Neural crest cell (in vitro differentiated cells): ENCODE results near the gene MSN. TPM values are rescaled to one million over a fixed set of nuclear protein-coding genes. Genes with fewer than 3 reads are reported as not detected.

Experiments used
- DNase-seq: peaks from one replicate; pipeline ENCODE4 v3.0.0; 2021; ENCODE audit warnings: low read depth, mixed read lengths, low spot score
- H3K27ac Mint-ChIP-seq: one replicate; pipeline ENCODE4 v1.8.0; 2021; ENCODE audit warnings: mild to moderate bottlenecking, mixed read lengths; ENCODE audit not compliant: unreplicated experiment
- H3K27me3 Mint-ChIP-seq: 2 replicates; pipeline ENCODE4 v1.8.0; 2021; ENCODE audit warnings: low read depth, mild to moderate bottlenecking, mixed read lengths
- H3K36me3 Mint-ChIP-seq: 2 replicates; pipeline ENCODE4 v1.8.0; 2021; ENCODE audit warnings: low read depth, mild to moderate bottlenecking, mixed read lengths
- H3K4me1 Mint-ChIP-seq: 2 replicates; pipeline ENCODE4 v1.8.0; 2021; ENCODE audit warnings: mixed read lengths
- H3K4me3 Mint-ChIP-seq: one replicate; pipeline ENCODE4 v1.8.0; 2021; ENCODE audit warnings: mild to moderate bottlenecking, mixed read lengths
- H3K9me3 Mint-ChIP-seq: 2 replicates; pipeline ENCODE4 v1.8.0; 2021; ENCODE audit warnings: mixed read lengths
- CTCF ChIP-seq: fragments of 200-600 bp; sonication (generic); conservative IDR thresholded peaks from 2 replicates; pipeline ENCODE4 v1.5.0; 2021; ENCODE audit warnings: antibody characterized with exemption, mild to moderate bottlenecking
- total RNA-seq: library from RNA; stranded (reverse); gene quantifications from 2 replicates; pipeline ENCODE4 v1.2.1, GENCODE V29; 2021

MSN gene
- total RNA-seq, 1 donor from 2014 or later, result 184 TPM

DNA sequence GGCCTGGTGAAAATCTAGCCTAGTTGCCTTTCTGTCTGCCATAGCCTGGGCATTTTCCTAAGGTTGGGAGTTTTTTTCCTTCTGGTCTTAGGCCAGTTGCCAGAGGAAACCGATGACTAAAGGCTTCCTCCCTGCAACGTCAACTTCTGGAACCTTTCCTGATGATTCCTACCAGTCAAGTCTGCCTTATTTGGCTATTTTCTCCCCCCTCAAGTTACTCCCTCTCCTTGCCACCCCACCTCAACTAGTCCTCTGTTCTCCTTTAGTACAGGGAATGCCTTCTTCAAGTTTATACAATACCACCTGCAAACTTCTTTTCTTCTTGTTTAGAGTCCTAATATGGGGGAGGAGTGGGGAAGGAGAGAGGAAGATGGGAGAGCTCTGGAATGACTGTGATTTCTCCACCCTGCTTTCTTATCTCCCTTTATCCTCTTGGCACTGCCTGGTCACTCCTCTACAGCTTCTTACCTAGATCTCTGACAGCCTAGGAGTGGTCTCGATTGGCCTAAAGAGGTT is 10.6 kb downstream of the MSN start:
- Mint-ChIP-seq H3K9me3 (peaks cover 4% of the 10 kb centered on the region), H3K27ac (no peak overlapping the region), H3K27me3 (no peaks in the 10 kb centered on the region), H3K4me1 (peaks cover 8% of the 10 kb centered on the region), H3K36me3 (peaks cover 4% of the 10 kb centered on the region), H3K4me3 (no peak overlapping the region)
- no peak for TF ChIP-seq CTCF
- no peak for DNase-seq

DNA sequence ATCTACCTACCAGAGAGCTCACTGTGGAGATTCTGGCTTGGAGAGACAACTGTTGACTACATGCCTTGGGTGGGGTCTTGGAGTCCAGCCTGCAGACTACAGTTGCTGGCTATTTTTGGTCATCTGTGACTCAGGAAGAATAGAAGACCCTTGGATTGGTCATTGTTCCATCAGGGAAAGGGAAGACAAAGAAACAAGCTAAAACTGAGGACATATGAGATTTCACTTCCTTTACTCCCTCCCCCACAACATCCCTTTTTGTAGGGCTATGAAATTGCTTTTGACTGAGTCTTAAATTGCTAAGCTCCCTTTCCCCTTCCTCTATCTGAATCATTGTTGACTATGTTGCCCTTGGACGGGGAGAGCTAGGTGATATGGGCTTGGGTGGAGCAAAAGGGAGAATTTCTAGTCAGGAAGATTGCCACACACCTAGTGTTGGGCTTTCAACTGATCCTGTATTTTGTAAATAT is 11.7 kb downstream of the MSN start:
- H3K9me3 Mint-ChIP-seq, result peaks cover 4% of the 10 kb centered on the region
- no peak for DNase-seq
- no peak overlapping the region for H3K4me3 Mint-ChIP-seq
- H3K27me3 Mint-ChIP-seq, result no peaks in the 10 kb centered on the region
- peaks cover 4% of the 10 kb centered on the region for H3K36me3 Mint-ChIP-seq
- peaks cover 3% of the 10 kb centered on the region for H3K4me1 Mint-ChIP-seq
- no peak for TF ChIP-seq CTCF
- H3K27ac Mint-ChIP-seq, result no peak overlapping the region

DNA sequence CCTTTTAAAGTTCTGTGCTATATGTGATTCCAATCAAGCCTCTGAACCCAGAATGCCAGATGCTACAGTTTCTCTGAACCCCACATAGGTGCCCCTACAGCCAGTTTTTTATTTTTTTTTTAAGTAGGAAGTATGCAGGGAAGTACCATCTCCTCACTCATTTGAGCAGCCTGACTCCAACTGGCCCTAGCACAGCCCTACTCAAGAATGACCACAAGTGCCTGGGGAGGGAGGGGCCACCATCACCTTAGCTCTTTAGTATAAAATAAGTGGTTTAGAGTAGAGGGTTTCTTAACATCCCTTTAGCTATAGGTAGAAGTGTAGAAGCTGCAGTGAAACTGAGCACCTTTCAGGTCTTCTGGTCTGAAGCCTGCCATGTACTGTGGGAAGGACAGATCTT is 14.4 kb downstream of the MSN start:
- Mint-ChIP-seq H3K36me3 (no peaks in the 10 kb centered on the region), H3K9me3 (no peaks in the 10 kb centered on the region), H3K4me1 (peaks cover 3% of the 10 kb centered on the region), H3K27me3 (no peaks in the 10 kb centered on the region), H3K4me3 (no peak overlapping the region), H3K27ac (no peak overlapping the region)
- TF ChIP-seq CTCF, result no peak
- DNase-seq, result no peak

DNA sequence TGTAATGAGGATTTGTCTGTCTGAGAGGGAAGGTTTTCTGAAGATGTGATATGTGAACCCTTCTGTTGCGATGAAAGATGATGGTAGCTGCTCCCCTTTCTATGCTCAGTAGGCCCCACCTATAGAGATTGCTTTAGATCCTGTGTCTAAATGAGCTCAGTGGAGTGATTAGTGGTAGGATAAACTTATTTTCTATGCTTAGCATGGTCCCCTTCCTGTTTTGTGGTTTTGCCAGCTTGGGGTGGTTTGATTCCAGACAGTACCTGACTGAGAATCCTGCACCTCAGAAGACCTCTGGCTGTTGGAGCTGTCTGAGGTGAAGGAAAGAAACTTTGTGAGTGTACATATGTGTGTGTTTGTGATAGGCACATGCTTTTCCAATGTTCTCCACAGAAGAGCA is 17.7 kb downstream of the MSN start:
- no peak for TF ChIP-seq CTCF
- Mint-ChIP-seq H3K4me1 (peaks cover 23% of the 10 kb centered on the region), H3K36me3 (peaks cover 4% of the 10 kb centered on the region), H3K4me3 (no peak overlapping the region), H3K27me3 (no peaks in the 10 kb centered on the region), H3K9me3 (peaks cover 7% of the 10 kb centered on the region), H3K27ac (no peak overlapping the region)
- DNase-seq, result no peak

- no peak for TF ChIP-seq CTCF
- peaks cover 4% of the 10 kb centered on the region for H3K36me3 Mint-ChIP-seq
- H3K4me3 Mint-ChIP-seq, result no peak overlapping the region
- no peaks in the 10 kb centered on the region for H3K27me3 Mint-ChIP-seq
- peaks cover 7% of the 10 kb centered on the region for H3K9me3 Mint-ChIP-seq
- H3K27ac Mint-ChIP-seq, result no peak overlapping the region
- peaks cover 27% of the 10 kb centered on the region for H3K4me1 Mint-ChIP-seq
- DNase-seq, result no peak
Measured at GRCh38 chrX:65686236-65686635, 18.8 kb downstream of the MSN start.
